ENCODE measurements around the gene KNDC1.

DNA sequence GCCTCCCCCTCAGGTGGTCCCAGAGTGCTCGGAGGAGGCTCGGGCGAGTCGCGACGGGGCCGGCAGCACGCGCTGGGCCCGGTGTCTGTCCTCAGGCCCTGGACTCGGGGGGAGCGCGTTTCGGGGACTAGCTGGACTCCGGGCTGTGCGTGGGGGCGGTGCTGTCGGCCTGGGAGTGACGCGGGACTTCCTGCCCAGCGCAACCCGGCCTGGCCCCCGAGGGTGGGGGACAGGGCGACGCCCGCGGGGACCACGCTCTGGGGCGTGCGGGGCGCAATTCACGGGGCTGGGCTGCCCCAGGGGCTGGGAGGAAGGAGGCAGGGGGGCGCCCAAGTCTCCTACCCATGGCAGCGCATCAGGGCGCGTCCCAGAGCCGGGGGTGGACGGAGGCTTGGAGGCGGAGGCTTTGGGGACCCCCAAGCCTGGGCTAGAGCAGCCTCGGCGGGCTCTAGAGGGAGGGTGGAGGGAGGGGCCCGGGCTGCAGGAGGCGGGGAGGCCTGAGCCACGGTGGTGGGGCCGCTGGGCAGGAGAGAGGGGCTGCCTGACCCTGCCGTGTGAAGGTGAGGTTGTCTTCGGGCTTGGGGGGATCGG lies 75.3 kb downstream of the KNDC1 start:
- TF ChIP-seq EZH2 (IDR thresholded peaks at IDR 0.05; ENCODE audit: low read depth), result no peak
- TF ChIP-seq, protein P1, sequence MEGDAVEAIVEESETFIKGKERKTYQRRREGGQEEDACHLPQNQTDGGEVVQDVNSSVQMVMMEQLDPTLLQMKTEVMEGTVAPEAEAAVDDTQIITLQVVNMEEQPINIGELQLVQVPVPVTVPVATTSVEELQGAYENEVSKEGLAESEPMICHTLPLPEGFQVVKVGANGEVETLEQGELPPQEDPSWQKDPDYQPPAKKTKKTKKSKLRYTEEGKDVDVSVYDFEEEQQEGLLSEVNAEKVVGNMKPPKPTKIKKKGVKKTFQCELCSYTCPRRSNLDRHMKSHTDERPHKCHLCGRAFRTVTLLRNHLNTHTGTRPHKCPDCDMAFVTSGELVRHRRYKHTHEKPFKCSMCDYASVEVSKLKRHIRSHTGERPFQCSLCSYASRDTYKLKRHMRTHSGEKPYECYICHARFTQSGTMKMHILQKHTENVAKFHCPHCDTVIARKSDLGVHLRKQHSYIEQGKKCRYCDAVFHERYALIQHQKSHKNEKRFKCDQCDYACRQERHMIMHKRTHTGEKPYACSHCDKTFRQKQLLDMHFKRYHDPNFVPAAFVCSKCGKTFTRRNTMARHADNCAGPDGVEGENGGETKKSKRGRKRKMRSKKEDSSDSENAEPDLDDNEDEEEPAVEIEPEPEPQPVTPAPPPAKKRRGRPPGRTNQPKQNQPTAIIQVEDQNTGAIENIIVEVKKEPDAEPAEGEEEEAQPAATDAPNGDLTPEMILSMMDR (conservative IDR thresholded peaks at IDR 0.05), result no peak
